Heart left ventricle (tissue), 13 donors: ENCODE measurements around the gene CCDC85C.

Experiments
- POLR2A ChIP-seq, 2 donors: fragments of 450-650 bp; IDR thresholded peaks; one replicate each; pipeline ENCODE4 v1.6.1; 2017; ENCODE audit warnings: antibody characterized with exemption in 2 of 2, mild to moderate bottlenecking in 2 of 2, moderate library complexity in 2 of 2
- TF ChIP-seq, protein P1 (sequence below), 12 donors: fragments of 200-600 bp; sonication (generic) in 4 of 12; IDR thresholded peaks; one replicate each; pipeline versions ENCODE4 v1.5.0 to v1.8.0; 2018 to 2022; ENCODE audit warnings: antibody characterized with exemption in 12 of 12, mild to moderate bottlenecking in 5 of 12
- donor health status: ischemic (EF 13 %, LVEDD 7.1; RV severe dilation, severe dysfunction).
- donor health status: DM: no; HTN: yes; CAD: no.
- donor health status: DM: no; HTN: no; CAD: no.
- donor health status: ischemic (EF 25% LVEDD 6.9; RV normal size, moderate dysfunction).
- donor health status: ischemic (EF 25% LVEDD 5.7; RV mildly dilated, moderate dysfunction).
- donor health status: ischemic (EF 35%, LVEDD 5.7; RV mildly dilated, moderate dysfunction).
- donor health status: nonischemic (EF 11% LVEDD 7.7; RV severe dilation, severe dysfunction).
- donor health status: DM: yes; HTN: yes; CAD: no.
- donor health status: PGD.
- donor health status: ischemic (EF 29% LVEDD 5.4; RV normal size, mild dysfunction).
- donor health status: nonischemic (EF 23%, LVEDD 6.1; RV moderate dilation, normal function).

- TF ChIP-seq, protein P1, sequence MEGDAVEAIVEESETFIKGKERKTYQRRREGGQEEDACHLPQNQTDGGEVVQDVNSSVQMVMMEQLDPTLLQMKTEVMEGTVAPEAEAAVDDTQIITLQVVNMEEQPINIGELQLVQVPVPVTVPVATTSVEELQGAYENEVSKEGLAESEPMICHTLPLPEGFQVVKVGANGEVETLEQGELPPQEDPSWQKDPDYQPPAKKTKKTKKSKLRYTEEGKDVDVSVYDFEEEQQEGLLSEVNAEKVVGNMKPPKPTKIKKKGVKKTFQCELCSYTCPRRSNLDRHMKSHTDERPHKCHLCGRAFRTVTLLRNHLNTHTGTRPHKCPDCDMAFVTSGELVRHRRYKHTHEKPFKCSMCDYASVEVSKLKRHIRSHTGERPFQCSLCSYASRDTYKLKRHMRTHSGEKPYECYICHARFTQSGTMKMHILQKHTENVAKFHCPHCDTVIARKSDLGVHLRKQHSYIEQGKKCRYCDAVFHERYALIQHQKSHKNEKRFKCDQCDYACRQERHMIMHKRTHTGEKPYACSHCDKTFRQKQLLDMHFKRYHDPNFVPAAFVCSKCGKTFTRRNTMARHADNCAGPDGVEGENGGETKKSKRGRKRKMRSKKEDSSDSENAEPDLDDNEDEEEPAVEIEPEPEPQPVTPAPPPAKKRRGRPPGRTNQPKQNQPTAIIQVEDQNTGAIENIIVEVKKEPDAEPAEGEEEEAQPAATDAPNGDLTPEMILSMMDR (IDR thresholded peaks at IDR 0.05): no peak
- TF ChIP-seq POLR2A (IDR thresholded peaks at IDR 0.05): no peak
Observed at GRCh38 chr14:99586054-99586760, 17.8 kb downstream of the CCDC85C start.
